GM18519 (cell line): ENCODE results near the gene OSBPL5.

ENCODE experiments used
- ATAC-seq: cut with Tn5 transposase; IDR thresholded peaks from one replicate; pipeline ENCODE4 v1.9.1; 2021; ENCODE audit warnings: mild to moderate bottlenecking, moderate library complexity; ENCODE audit not compliant: unreplicated experiment, low FRiP score

The OSBPL5 gene

GRCh38 chr11:3165152-3165705 lies at the start of gene OSBPL5:
OSBPL5 (minus strand) TSS chr11:3165310; CDS start chr11:3129148, 36,162 bp downstream.
- ATAC-seq = no peak

- ATAC-seq = no peak
These were observed 49.2 kb upstream of the OSBPL5 start for GRCh38 chr11:3214420-3214699.

- ATAC-seq = no peak
These were observed 48.7 kb upstream of the OSBPL5 start for GRCh38 chr11:3213659-3214419.

- no peak for ATAC-seq
These were observed 43.2 kb upstream of the OSBPL5 start for GRCh38 chr11:3208272-3208671.

GRCh38 chr11:3207526-3208189 lies 42.5 kb upstream of the OSBPL5 start:
- ATAC-seq = no peak

GRCh38 chr11:3206922-3207204 lies 41.8 kb upstream of the OSBPL5 start:
- no peak for ATAC-seq

- ATAC-seq = no peak
These were observed 41.2 kb upstream of the OSBPL5 start for GRCh38 chr11:3206156-3206921.

GRCh38 chr11:3205261-3206155 lies 40.4 kb upstream of the OSBPL5 start:
- no peak for ATAC-seq

- no peak for ATAC-seq
These were observed 39.3 kb upstream of the OSBPL5 start for GRCh38 chr11:3204141-3205015.

GRCh38 chr11:3203221-3204043 lies 38.3 kb upstream of the OSBPL5 start:
- no peak for ATAC-seq

- ATAC-seq = no peak
These were observed 37.6 kb upstream of the OSBPL5 start for GRCh38 chr11:3202759-3203158.

GRCh38 chr11:3202305-3202704 lies 37.2 kb upstream of the OSBPL5 start:
- ATAC-seq = no peak

- no peak for ATAC-seq
These were observed 36.6 kb upstream of the OSBPL5 start for GRCh38 chr11:3201677-3202181.

GRCh38 chr11:3201112-3201581 lies 36.0 kb upstream of the OSBPL5 start:
- ATAC-seq = no peak

GRCh38 chr11:3200388-3201111 lies 35.4 kb upstream of the OSBPL5 start:
- no peak for ATAC-seq

- ATAC-seq = no peak
These were observed 34.6 kb upstream of the OSBPL5 start for GRCh38 chr11:3199537-3200295.

GRCh38 chr11:3198815-3199214 lies 33.7 kb upstream of the OSBPL5 start:
- ATAC-seq = no peak
